Hepatocyte (in vitro differentiated cells): ENCODE measurements around the gene LAMTOR4. TPM values are rescaled to one million over a fixed set of nuclear protein-coding genes. Genes with fewer than 3 reads are reported as not detected.

Source experiments
- DNase-seq: peaks from one replicate; pipeline ENCODE4 v3.0.0-alpha.2; 2016; ENCODE audit warnings: low spot score
- H2AFZ ChIP-seq: fragments of 200-600 bp; sonication (generic); 2 replicates; pipeline ENCODE4 v1.6.0; 2016; ENCODE audit warnings: antibody characterized with exemption, mild to moderate bottlenecking
- H3K27ac ChIP-seq: fragments of 200-600 bp; sonication (generic); 2 replicates; pipeline ENCODE4 v1.5.1; 2016; ENCODE audit warnings: mild to moderate bottlenecking
- H3K27me3 ChIP-seq: fragments of 200-600 bp; sonication (generic); 2 replicates; pipeline ENCODE4 v1.6.1; 2016
- H3K36me3 ChIP-seq: fragments of 200-600 bp; sonication (generic); replicated peaks from 2 replicates; pipeline ENCODE4 v1.5.1; 2016; ENCODE audit warnings: low read depth; ENCODE audit not compliant: insufficient read depth
- H3K4me1 ChIP-seq: fragments of 200-600 bp; sonication (generic); 2 replicates; pipeline ENCODE4 v1.5.1; 2016; ENCODE audit warnings: mild to moderate bottlenecking, moderate library complexity; ENCODE audit not compliant: insufficient read depth
- H3K4me2 ChIP-seq: fragments of 200-600 bp; sonication (generic); 2 replicates; pipeline ENCODE4 v1.6.0; 2016
- H3K4me3 ChIP-seq: fragments of 200-600 bp; sonication (generic); 2 replicates; pipeline ENCODE4 v1.5.1; 2016; ENCODE audit warnings: mild to moderate bottlenecking
- H3K79me2 ChIP-seq: fragments of 200-600 bp; sonication (generic); 2 replicates; pipeline ENCODE4 v1.6.0; 2017; ENCODE audit warnings: mild to moderate bottlenecking
- H3K9me2 ChIP-seq: fragments of 200-600 bp; sonication (generic); replicated peaks from 2 replicates; pipeline ENCODE4 v1.6.0; 2017; ENCODE audit warnings: mild to moderate bottlenecking; ENCODE audit not compliant: insufficient read depth
- H3K9me3 ChIP-seq: fragments of 200-600 bp; sonication (generic); 2 replicates; pipeline ENCODE4 v1.5.1; 2016; ENCODE audit warnings: low read depth, mild to moderate bottlenecking
- H4K20me1 ChIP-seq: fragments of 200-600 bp; sonication (generic); 2 replicates; pipeline ENCODE4 v1.6.0; 2016; ENCODE audit warnings: mild to moderate bottlenecking; ENCODE audit not compliant: insufficient read depth, poor library complexity, severe bottlenecking
- CTCF ChIP-seq: fragments of 200-600 bp; sonication (generic); IDR thresholded peaks from 2 replicates; pipeline ENCODE4 v1.5.1; 2016; ENCODE audit warnings: antibody characterized with exemption, mild to moderate bottlenecking; ENCODE audit not compliant: poor library complexity
- EZH2 ChIP-seq: fragments of 200-600 bp; sonication (generic); IDR thresholded peaks from 2 replicates; pipeline ENCODE4 v1.6.1; 2016; ENCODE audit warnings: antibody characterized with exemption, mild to moderate bottlenecking, borderline replicate concordance
- EZH2phosphoT487 ChIP-seq: fragments of 200-600 bp; sonication (generic); IDR thresholded peaks from one replicate; pipeline ENCODE4 v1.6.1; 2018; ENCODE audit warnings: antibody characterized with exemption, mild to moderate bottlenecking, low read depth, moderate library complexity; ENCODE audit not compliant: unreplicated experiment, severe bottlenecking
- WGBS: methylation state at CpG from one replicate; pipeline ENCODE4 v1.1.6; 2016; ENCODE audit warnings: low lambda C conversion rate; ENCODE audit errors: missing lambda C conversion rate; 5-methylcytosine and 5-hydroxymethylcytosine counted together
- polyA plus RNA-seq: library from polyadenylated mRNA; unstranded; fragments of >200 nt; fragmentation: Nextera tagmentation; extraction: Ambion mirVana; gene quantifications from 2 replicates; pipeline ENCODE4 v1.2.1, GENCODE V29; 2016
- total RNA-seq: library from RNA; depleted of rRNA; stranded (reverse); fragments of >200 nt; gene quantifications from 2 replicates; pipeline ENCODE4 v1.2.3, GENCODE V29; 2014

The LAMTOR4 gene
- total and polyA plus RNA-seq, 2 experiments from 2014 or later = 90.5 to 228 TPM

DNA sequence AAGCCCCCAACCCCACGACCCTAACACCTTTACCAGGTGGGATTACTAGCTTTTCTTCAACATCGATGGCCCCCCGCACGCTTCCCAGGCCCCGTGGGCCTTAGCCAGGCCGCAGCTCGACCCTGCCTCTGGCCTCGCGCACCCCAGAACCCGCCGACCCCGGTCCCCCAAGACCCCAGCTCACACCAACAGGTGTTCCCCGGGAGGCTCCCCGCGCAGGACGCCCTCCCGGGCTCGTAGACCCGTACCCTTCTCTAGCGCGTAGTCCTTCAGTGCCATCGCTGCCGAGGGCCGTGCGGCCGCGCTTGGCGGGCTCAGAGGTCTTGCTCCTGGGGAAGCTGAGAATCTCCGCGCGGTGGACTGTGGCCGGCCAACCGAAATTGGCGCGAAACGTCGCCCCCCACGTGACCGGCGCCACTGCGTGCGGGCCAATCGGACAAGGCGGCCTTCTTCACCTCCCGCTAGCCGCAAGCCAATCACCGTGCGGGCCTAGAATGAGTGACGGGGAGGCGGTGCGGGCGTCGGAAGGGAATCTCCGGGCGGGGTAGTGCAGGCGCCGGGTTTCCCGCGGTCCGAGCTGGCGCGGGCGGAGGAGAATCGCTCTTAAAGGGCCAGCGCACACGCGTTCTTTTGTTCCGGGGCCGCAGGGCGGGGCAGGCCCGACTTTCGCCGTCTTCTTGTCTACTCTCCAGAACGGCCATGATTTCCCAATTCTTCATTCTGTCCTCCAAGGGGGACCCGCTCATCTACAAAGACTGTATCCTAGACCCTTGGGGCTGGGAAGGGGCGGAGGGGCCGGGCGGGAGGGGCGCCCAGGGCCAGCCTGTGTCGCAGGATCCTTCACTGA, 47.5 kb upstream of the LAMTOR4 start, which contains the start of the genes AP4M1 and MCM7:
Gene AP4M1 (plus strand): TSS at position 628 of the 847 bp plus-strand sequence. CDS start 72 bp downstream, at position 700.
Gene MCM7 (minus strand): TSS at position 382 of the 847 bp plus-strand sequence. CDS start 103 bp downstream, at position 279.
- Histone ChIP-seq H3K36me3 (no peaks in the 10 kb centered on the region), H3K27ac (peak within 1 kb of the TSS; percentile 98), H2AFZ (peak within 1 kb of the TSS; percentile 45), H3K9me2 (no peaks in the 10 kb centered on the region), H3K4me3 (peak within 1 kb of the TSS; percentile 70), H3K4me2 (peak within 1 kb of the TSS; percentile 88), H3K79me2 (peaks cover 47% of the 10 kb centered on the region), H4K20me1 (no peaks in the 10 kb centered on the region), H3K4me1 (peaks cover 10% of the 10 kb centered on the region), H3K27me3 (no peaks in the 10 kb centered on the region), H3K9me3 (no peaks in the 10 kb centered on the region)
- DNase-seq = peak; percentile 99
- 1% methylated on average over 66 of the region's 80 CpGs for WGBS
- TF ChIP-seq EZH2phosphoT487 (no peak), EZH2 (no peak), CTCF (no peak)

DNA sequence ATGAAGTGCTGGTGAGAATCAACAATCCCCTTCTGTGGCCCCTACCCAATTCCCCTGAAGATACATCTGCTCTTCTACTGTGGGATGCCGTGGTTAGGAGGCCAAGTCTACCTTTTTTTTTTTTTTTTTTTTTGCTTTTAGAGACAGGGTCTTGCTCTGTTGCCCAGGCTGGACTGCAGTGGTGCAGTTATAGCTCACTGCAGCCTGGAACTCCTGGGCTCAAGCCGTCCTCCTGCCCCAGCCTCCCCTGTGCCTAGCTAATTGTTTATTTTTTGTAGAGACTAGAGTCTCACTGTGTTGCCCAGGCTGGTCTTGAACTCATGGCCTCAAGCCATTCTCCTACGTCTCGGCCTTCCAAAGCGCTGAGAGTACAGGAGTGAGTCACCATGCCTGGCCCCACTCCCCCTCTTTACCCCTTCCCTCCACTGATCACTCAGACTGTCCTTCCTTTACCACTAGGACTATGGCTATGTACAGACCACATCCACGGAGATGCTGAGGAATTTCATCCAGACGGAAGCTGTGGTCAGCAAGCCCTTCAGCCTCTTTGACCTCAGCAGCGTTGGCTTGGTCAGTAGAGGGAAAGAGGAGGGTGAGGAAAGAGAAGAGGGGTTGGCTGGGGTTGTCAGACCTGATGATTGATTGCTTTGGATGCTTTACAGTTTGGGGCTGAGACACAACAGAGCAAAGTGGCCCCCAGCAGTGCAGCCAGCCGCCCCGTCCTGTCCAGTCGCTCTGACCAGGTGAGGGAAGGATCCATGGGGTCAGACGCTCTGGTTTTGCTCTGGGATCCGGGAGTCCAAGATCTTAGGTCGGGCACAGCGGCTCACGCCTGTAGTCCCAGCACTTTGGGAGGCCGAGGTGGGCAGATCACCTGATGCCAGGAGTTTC, 45.5 kb upstream of the LAMTOR4 start:
- no peaks in the 10 kb centered on the region for H3K27me3 ChIP-seq
- H3K79me2 ChIP-seq = peaks cover 30% of the 10 kb centered on the region
- peak overlapping the region; percentile 73 for H3K4me2 ChIP-seq
- H3K9me3 ChIP-seq = no peaks in the 10 kb centered on the region
- H3K4me1 ChIP-seq = peaks cover 10% of the 10 kb centered on the region
- TF ChIP-seq EZH2phosphoT487 (no peak), CTCF (no peak), EZH2 (no peak)
- DNase-seq = no peak
- no peak overlapping the region for H2AFZ ChIP-seq
- H4K20me1 ChIP-seq = no peaks in the 10 kb centered on the region
- no peaks in the 10 kb centered on the region for H3K36me3 ChIP-seq
- 90% methylated on average over 17 of the region's 17 CpGs for WGBS
- H3K9me2 ChIP-seq = no peaks in the 10 kb centered on the region
- H3K27ac ChIP-seq = no peak overlapping the region
- no peak overlapping the region for H3K4me3 ChIP-seq

- H3K27ac ChIP-seq = no peak overlapping the region
- no peaks in the 10 kb centered on the region for H3K9me3 ChIP-seq
- no peak overlapping the region for H2AFZ ChIP-seq
- H3K36me3 ChIP-seq = no peaks in the 10 kb centered on the region
- TF ChIP-seq CTCF (no peak), EZH2 (no peak), EZH2phosphoT487 (no peak)
- DNase-seq = no peak
- no peak overlapping the region for H3K4me2 ChIP-seq
- no peaks in the 10 kb centered on the region for H3K9me2 ChIP-seq
- H4K20me1 ChIP-seq = no peaks in the 10 kb centered on the region
- H3K4me1 ChIP-seq = no peaks in the 10 kb centered on the region
- no peak overlapping the region for H3K4me3 ChIP-seq
- H3K79me2 ChIP-seq = peaks cover 9% of the 10 kb centered on the region
- no peaks in the 10 kb centered on the region for H3K27me3 ChIP-seq
- 88% methylated on average over 4 of the region's 4 CpGs for WGBS
Observed at GRCh38 chr7:100105534-100105933, 43.2 kb upstream of the LAMTOR4 start.
